Duodenal mucosa (tissue), 2 donors: Measurements from ENCODE around the gene ARFGEF3.

Experiments
- H3K27ac ChIP-seq: one replicate; pipeline ENCODE4 v1.7.0; 2013; ENCODE audit warnings: low read depth, low read length
- H3K27me3 ChIP-seq, 2 donors: one replicate each; pipeline ENCODE4 v1.7.0; 2013; ENCODE audit warnings: low read length in 2 of 2, control low read depth in 1 of 2; ENCODE audit not compliant: insufficient read depth in 2 of 2, control insufficient read depth in 1 of 2
- H3K36me3 ChIP-seq, 2 donors: one replicate each; pipeline ENCODE4 v1.7.0; 2013; ENCODE audit warnings: low read length in 2 of 2, control low read depth in 1 of 2; ENCODE audit not compliant: insufficient read depth in 2 of 2, control insufficient read depth in 1 of 2
- H3K4me1 ChIP-seq, 2 donors: one replicate each; pipeline ENCODE4 v1.7.0; 2013; ENCODE audit warnings: low read length in 2 of 2, control low read depth in 1 of 2; ENCODE audit not compliant: insufficient read depth in 2 of 2, control insufficient read depth in 1 of 2
- H3K4me3 ChIP-seq, 2 donors: one replicate each; pipeline ENCODE4 v1.7.0; 2013; ENCODE audit warnings: low read length in 2 of 2, low read depth in 1 of 2
- H3K9ac ChIP-seq, 2 donors: one replicate each; pipeline ENCODE4 v1.7.0; 2013; ENCODE audit warnings: low read length in 2 of 2, low read depth in 1 of 2
- H3K9me3 ChIP-seq, 2 donors: one replicate each; pipeline ENCODE4 v1.7.0; 2013; ENCODE audit warnings: low read length in 2 of 2, control low read depth in 1 of 2; ENCODE audit not compliant: control insufficient read depth in 1 of 2

The ARFGEF3 gene

DNA sequence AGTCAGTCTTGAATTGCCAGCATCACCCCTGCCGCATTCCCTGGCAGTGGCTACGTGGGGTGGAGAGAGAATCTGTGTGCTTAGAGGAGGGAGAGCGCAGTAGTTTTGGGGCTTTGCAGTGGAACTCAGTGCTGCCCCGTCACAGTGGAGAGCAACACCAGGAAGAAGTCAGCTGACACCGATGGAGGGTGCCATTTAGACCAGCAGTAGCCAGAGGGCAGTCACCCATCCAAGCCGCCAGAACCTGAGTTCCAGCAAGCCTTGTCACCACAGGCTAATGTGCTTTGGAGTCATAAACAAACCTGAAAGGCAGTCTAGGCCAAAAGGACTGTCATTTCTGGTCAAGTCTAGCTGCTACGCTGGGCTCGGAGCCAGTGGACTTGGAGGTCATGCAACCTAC, 32.5 kb upstream of the ARFGEF3 start:
- Histone ChIP-seq H3K9ac (no peak overlapping the region), H3K4me3 (no peak overlapping the region), H3K36me3 (no peaks in the 10 kb centered on the region), H3K9me3 (no peaks in the 10 kb centered on the region), H3K27ac (no peak overlapping the region), H3K27me3 (no peaks in the 10 kb centered on the region), H3K4me1 (no peaks in the 10 kb centered on the region)

DNA sequence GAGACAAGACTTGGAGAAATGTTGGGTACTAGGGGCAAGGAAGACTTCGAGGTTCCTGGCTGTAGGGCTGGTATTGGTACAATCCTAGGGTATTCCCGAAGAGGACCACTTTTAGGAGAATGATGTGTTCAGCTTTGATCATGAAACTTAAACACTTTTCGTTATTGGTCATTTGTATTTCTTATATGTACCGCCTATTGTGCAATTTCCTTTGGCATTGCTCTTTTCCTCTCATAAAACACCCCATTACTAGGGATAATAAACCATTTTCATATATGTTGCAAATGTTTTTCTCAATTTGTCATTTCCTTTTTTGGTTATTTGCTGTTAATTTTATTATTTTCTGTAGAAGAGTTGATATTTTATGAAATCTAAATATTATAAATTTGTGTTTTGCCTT, 18.9 kb upstream of the ARFGEF3 start:
- Histone ChIP-seq H3K4me3 (no peak overlapping the region), H3K4me1 (no peaks in the 10 kb centered on the region), H3K27ac (no peak overlapping the region), H3K27me3 (no peaks in the 10 kb centered on the region), H3K9ac (no peak overlapping the region), H3K9me3 (no peaks in the 10 kb centered on the region), H3K36me3 (no peaks in the 10 kb centered on the region)

DNA sequence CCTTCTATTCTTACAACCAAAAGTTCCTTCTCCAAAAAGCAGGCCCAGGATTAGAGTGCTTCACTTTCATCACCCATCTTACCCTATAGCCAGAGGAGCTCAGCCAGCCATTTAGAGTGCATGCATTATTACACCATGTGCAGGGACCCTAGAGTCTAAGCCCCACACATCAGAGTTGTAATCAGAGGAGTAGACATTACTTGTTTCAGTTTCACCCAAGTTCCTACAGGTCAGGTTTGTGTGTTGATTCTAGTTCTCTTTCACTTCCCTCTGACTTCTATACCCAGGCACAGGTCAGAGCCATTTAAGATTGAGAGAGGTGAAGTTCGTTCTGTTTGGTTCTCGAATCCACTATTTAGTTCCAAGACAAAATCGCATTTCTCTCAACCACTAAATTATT, 16.3 kb upstream of the ARFGEF3 start:
- no peak overlapping the region for H3K4me3 ChIP-seq
- H3K9ac ChIP-seq = no peak overlapping the region
- no peak overlapping the region for H3K27ac ChIP-seq
- no peaks in the 10 kb centered on the region for H3K9me3 ChIP-seq
- no peaks in the 10 kb centered on the region for H3K27me3 ChIP-seq
- H3K36me3 ChIP-seq = no peaks in the 10 kb centered on the region
- H3K4me1 ChIP-seq = no peaks in the 10 kb centered on the region

DNA sequence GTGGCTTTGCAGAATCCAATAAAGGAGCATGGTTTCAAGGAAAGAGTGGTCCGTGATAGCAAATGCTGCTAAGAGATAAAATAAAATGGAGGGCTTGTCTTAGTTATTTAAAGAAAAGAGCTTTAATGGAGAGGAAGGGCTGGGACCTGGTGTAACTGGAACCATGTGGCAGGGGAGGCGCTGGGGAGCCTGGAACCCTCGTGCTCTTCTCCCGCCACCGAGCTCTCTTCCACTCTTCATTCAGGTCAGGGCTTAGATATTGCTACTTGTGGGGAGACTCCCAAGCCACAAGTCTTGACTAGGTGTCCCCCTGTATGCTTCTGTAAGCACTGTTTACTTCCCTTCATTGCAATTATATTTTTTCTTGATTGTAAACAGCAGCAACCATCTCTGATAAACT, 15.2 kb upstream of the ARFGEF3 start:
- Histone ChIP-seq H3K4me1 (no peaks in the 10 kb centered on the region), H3K27ac (no peak overlapping the region)

DNA sequence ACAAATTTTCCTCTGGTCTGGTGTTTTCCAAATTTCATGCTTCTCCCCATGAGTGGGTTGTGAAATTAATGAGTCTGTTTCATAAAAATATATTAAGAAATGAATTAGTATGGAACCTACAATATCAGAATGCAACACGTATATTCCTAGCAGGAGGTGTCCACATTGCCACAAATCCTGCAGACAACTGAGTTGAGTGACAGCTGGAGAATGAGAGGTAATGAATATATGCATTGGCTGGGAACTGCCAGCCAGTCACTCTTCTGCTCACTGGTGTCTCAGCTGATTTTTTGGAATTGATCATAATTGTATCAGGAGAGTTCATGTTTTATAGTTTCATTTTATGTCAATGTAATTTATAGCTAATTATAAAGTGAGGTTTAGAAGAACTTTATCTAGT, 6.3 kb upstream of the ARFGEF3 start:
- H3K36me3 ChIP-seq = no peaks in the 10 kb centered on the region
- H3K27ac ChIP-seq = no peak overlapping the region
- no peak overlapping the region for H3K9ac ChIP-seq
- H3K27me3 ChIP-seq = no peaks in the 10 kb centered on the region
- no peak overlapping the region for H3K4me3 ChIP-seq
- H3K9me3 ChIP-seq = peaks cover 0 to 7% of the 10 kb centered on the region in 2 donors
- no peaks in the 10 kb centered on the region for H3K4me1 ChIP-seq

More for the DNA sequence above, 15.2 kb upstream of the ARFGEF3 start:
- Histone ChIP-seq H3K27me3 (no peaks in the 10 kb centered on the region), H3K9me3 (no peaks in the 10 kb centered on the region), H3K4me3 (no peak overlapping the region), H3K9ac (no peak overlapping the region), H3K36me3 (no peaks in the 10 kb centered on the region)

DNA sequence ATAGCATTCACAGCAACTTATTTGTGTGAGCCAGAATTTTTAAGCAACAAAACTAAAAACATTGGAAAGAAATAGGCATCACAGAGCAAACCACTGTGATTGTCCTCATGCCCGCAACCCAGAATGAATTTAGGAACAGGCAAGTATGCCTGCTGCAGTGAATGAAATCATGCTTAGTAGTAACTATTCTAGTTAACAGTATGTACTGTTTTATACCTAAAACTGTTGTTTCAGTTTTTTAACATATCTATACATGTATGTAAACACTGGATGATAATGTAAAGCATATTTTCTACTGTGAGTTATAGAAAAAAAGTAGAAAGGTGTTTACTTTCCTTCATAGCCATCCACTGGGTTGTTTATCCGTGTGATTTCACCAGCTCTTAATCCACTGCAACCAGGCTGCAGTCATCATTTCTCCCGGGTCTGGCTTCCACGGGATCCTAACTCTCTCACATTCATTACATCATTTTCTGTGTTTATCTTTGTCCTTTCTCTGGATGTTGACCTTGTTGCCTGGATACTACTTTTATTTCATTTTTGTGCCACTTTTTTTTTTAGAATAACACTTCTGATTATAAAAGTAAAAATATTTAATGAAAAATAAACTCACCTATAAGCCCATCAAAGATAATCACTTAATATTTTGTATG, 3.6 kb upstream of the ARFGEF3 start:
- no peak overlapping the region for H3K4me3 ChIP-seq
- H3K9ac ChIP-seq = no peak overlapping the region
- peaks cover 0 to 5% of the 10 kb centered on the region in 2 donors for H3K9me3 ChIP-seq
- no peaks in the 10 kb centered on the region for H3K36me3 ChIP-seq
- peaks cover 5 to 10% of the 10 kb centered on the region in 2 donors for H3K4me1 ChIP-seq
- no peak overlapping the region for H3K27ac ChIP-seq
- peaks cover 7 to 11% of the 10 kb centered on the region in 2 donors for H3K27me3 ChIP-seq

DNA sequence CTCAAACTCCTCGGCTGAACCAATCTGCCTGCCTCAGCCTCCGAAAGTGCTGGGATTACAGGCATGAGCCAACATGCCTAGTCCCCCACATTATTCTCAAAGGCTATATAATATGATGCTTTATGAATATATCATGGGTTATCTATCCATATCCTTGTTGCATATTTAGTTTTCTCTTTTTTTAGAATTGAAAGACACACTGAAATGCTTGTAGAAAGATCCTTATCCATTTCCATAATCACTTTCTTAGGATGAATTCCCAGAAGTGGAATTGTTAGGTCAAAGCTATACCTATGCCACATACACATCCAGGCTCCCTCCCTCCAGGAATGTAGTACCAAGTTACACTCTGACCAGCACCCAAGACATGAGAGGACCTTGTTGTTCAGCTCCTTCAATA, 2.5 kb upstream of the ARFGEF3 start:
- no peak overlapping the region for H3K27ac ChIP-seq
- H3K4me3 ChIP-seq = no peak overlapping the region
- H3K4me1 ChIP-seq = peaks cover 5 to 10% of the 10 kb centered on the region in 2 donors
- no peaks in the 10 kb centered on the region for H3K36me3 ChIP-seq
- H3K9me3 ChIP-seq = no peaks in the 10 kb centered on the region
- H3K27me3 ChIP-seq = peaks cover 7 to 14% of the 10 kb centered on the region in 2 donors
- H3K9ac ChIP-seq = no peak overlapping the region

DNA sequence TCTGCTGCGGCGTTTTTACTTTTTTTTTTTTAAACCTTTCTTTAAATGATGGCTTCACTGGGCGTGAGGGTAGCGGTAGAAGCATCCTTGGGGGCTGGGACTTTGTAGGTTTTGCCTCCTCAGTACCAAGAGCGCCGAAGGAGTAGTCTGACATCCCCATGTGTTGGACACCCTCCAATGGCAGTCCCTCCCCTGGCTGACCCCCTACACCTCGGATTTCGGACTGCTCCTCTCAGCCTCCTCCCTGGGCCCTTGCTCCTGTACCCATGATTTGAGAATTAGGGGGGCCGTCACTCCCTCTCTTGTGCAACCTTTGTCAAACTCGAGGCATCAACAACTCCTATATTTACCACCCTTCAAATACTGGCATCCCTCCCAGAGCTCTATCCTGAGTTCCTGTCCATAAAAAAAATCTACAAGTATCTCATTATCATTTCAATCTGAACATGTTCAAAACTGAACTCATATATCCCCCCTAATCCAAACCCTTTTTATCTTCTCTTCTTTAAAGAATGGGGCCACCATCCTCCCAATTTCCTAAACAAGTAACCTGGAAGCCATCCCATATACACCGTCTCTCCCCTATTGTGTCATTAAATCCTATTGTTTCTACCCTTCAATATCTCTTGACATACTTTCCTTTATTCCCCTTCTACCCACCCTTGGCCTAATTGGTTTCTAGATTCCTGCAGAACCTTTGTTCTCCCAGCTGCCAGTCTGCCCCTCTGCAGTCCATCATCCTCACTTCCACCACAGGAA, 1.2 kb upstream of the ARFGEF3 start:
- H3K4me3 ChIP-seq = peak overlapping the region; percentile 62 to 67
- H3K9ac ChIP-seq = no peak overlapping the region
- H3K36me3 ChIP-seq = no peaks in the 10 kb centered on the region
- peaks cover 7 to 14% of the 10 kb centered on the region in 2 donors for H3K27me3 ChIP-seq
- peaks cover 5 to 10% of the 10 kb centered on the region in 2 donors for H3K4me1 ChIP-seq
- no peak overlapping the region for H3K27ac ChIP-seq
- H3K9me3 ChIP-seq = no peaks in the 10 kb centered on the region

DNA sequence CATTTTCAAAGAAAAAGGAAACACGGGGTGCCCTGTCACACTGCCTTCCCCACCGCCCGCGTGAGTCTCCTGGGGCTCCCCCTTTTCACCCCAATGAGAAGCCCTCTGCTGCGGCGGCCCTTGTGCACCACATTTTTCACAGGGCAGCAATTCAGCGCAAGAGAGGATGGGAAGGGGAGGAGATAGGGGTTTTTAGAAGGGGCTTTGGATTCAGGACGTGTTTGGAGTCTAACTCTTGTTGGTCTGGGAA, 726 bp upstream of the ARFGEF3 start:
- Histone ChIP-seq H3K9me3 (no peaks in the 10 kb centered on the region), H3K36me3 (no peaks in the 10 kb centered on the region), H3K27ac (no peak overlapping the region), H3K27me3 (peaks cover 7 to 14% of the 10 kb centered on the region in 2 donors), H3K4me1 (peaks cover 5 to 10% of the 10 kb centered on the region in 2 donors), H3K4me3 (peak overlapping the region; percentile 62 to 67), H3K9ac (no peak overlapping the region)

DNA sequence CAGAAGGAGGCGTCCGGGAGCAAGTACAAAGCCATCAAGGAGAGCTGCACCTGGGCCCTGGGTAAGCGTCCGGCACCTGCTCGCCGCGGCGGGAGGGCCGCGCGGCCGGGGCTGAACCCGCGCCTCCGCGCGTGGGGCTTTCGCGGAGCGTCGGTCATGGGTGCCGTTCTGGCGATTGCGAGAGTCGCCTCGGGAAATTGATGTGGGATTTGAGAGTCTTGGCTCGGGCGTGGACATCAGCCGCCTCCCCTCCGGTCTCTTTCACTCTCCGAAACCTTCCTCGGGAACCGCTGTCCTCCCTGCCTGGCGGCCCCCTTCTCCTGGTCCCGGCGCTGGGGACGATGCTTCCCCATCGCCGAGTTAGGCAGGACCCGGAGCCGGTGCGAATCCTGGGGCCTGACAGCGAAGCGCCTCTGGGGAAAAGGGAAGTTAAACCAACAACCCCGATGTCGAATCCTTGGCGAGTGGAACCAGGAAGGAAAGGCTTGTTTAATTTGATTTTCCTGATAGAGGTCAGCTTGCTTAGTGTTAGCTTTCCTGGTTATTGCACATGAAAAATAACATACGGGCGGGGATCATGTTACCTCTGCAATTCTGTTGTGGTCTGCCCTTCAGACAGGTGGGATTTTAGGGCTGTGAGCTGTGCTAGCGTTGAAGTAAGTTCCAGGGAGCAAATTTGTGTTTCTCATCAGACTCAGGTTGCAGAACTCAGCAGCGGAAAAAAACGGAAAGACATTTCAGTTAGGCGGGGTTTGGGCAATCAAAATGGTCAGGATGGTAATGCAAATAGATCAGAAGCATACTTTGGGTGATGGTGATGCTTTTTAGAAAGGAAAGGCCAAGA, 594 bp downstream of the ARFGEF3 start:
- peaks cover 7 to 14% of the 10 kb centered on the region in 2 donors for H3K27me3 ChIP-seq
- H3K4me1 ChIP-seq = peaks cover 5 to 10% of the 10 kb centered on the region in 2 donors
- H3K4me3 ChIP-seq = peak overlapping the region; percentile 76 to 81
- H3K27ac ChIP-seq = peak overlapping the region; percentile 22
- H3K36me3 ChIP-seq = no peaks in the 10 kb centered on the region
- H3K9me3 ChIP-seq = no peaks in the 10 kb centered on the region
- H3K9ac ChIP-seq = peak overlapping the region; percentile 40 to 67
